Osteocyte (in vitro differentiated cells): Measurements from ENCODE around the gene FBL. TPM values are rescaled to one million over a fixed set of nuclear protein-coding genes. Genes with fewer than 3 reads are reported as not detected.

ENCODE experiments used
- DNase-seq: peaks from one replicate; pipeline ENCODE4 v3.0.0; 2021; ENCODE audit warnings: mixed read lengths; ENCODE audit not compliant: unreplicated experiment; ENCODE audit errors: extremely low spot score
- H3K27ac Mint-ChIP-seq: one replicate; pipeline ENCODE4 v1.8.0; 2021; ENCODE audit warnings: mild to moderate bottlenecking, mixed read lengths; ENCODE audit not compliant: unreplicated experiment
- H3K27me3 Mint-ChIP-seq: one replicate; pipeline ENCODE4 v1.8.0; 2021; ENCODE audit warnings: mixed read lengths; ENCODE audit not compliant: unreplicated experiment
- H3K36me3 Mint-ChIP-seq: one replicate; pipeline ENCODE4 v1.8.0; 2021; ENCODE audit warnings: mixed read lengths; ENCODE audit not compliant: unreplicated experiment
- H3K4me1 Mint-ChIP-seq: one replicate; pipeline ENCODE4 v1.8.0; 2021; ENCODE audit warnings: mixed read lengths; ENCODE audit not compliant: unreplicated experiment
- H3K4me3 Mint-ChIP-seq: one replicate; pipeline ENCODE4 v1.8.0; 2021; ENCODE audit warnings: mild to moderate bottlenecking, moderate library complexity, mixed read lengths; ENCODE audit not compliant: unreplicated experiment
- H3K9me3 Mint-ChIP-seq: one replicate; pipeline ENCODE4 v1.8.0; 2021; ENCODE audit warnings: mixed read lengths; ENCODE audit not compliant: unreplicated experiment
- CTCF ChIP-seq: fragments of 200-600 bp; sonication (generic); IDR thresholded peaks from 2 replicates; pipeline ENCODE4 v1.5.0; 2021; ENCODE audit warnings: antibody characterized with exemption, mild to moderate bottlenecking, moderate library complexity
- total RNA-seq: library from RNA; stranded (reverse); gene quantifications from 2 replicates; pipeline ENCODE4 v1.2.1, GENCODE V29; 2021

FBL gene
- total RNA-seq, 1 donor from 2014 or later: 161 TPM

GRCh38 chr19:39833160-39833463, 13.1 kb downstream of the FBL start:
- Mint-ChIP-seq H3K36me3 (peaks cover 40% of the 10 kb centered on the region), H3K27me3 (no peaks in the 10 kb centered on the region)
- DNase-seq: no peak

GRCh38 chr19:39832341-39833083, 13.7 kb downstream of the FBL start:
- peak overlapping the region; percentile 78 for H3K4me3 Mint-ChIP-seq
- H3K9me3 Mint-ChIP-seq: no peaks in the 10 kb centered on the region
- no peaks in the 10 kb centered on the region for H3K27me3 Mint-ChIP-seq
- H3K27ac Mint-ChIP-seq: peak overlapping the region; percentile 71
- H3K4me1 Mint-ChIP-seq: peaks cover 19% of the 10 kb centered on the region
- TF ChIP-seq CTCF: no peak
- H3K36me3 Mint-ChIP-seq: peaks cover 41% of the 10 kb centered on the region
- DNase-seq: no peak

More at GRCh38 chr19:39833160-39833463, 13.1 kb downstream of the FBL start:
- no peak for TF ChIP-seq CTCF
- H3K27ac Mint-ChIP-seq: peak overlapping the region; percentile 71
- peak overlapping the region; percentile 83 for H3K4me3 Mint-ChIP-seq
- no peaks in the 10 kb centered on the region for H3K9me3 Mint-ChIP-seq
- peaks cover 19% of the 10 kb centered on the region for H3K4me1 Mint-ChIP-seq

- H3K4me3 Mint-ChIP-seq: no peak overlapping the region
- no peaks in the 10 kb centered on the region for H3K9me3 Mint-ChIP-seq
- peaks cover 19% of the 10 kb centered on the region for H3K4me1 Mint-ChIP-seq
- no peak overlapping the region for H3K27ac Mint-ChIP-seq
- DNase-seq: no peak
- TF ChIP-seq CTCF: no peak
- H3K27me3 Mint-ChIP-seq: no peaks in the 10 kb centered on the region
- H3K36me3 Mint-ChIP-seq: peaks cover 38% of the 10 kb centered on the region
These were observed 14.5 kb downstream of the FBL start for GRCh38 chr19:39831679-39832078.

- Mint-ChIP-seq H3K36me3 (peaks cover 38% of the 10 kb centered on the region), H3K4me3 (no peak overlapping the region), H3K27ac (no peak overlapping the region), H3K27me3 (no peaks in the 10 kb centered on the region), H3K9me3 (no peaks in the 10 kb centered on the region), H3K4me1 (peaks cover 19% of the 10 kb centered on the region)
- TF ChIP-seq CTCF: no peak
- DNase-seq: no peak
These were observed 15.3 kb downstream of the FBL start for GRCh38 chr19:39830847-39831246.

- TF ChIP-seq CTCF: no peak
- H3K27me3 Mint-ChIP-seq: no peaks in the 10 kb centered on the region
- peaks cover 38% of the 10 kb centered on the region for H3K36me3 Mint-ChIP-seq
- peaks cover 19% of the 10 kb centered on the region for H3K4me1 Mint-ChIP-seq
- H3K4me3 Mint-ChIP-seq: no peak overlapping the region
- DNase-seq: no peak
- H3K27ac Mint-ChIP-seq: no peak overlapping the region
- no peaks in the 10 kb centered on the region for H3K9me3 Mint-ChIP-seq
These were observed 15.8 kb downstream of the FBL start for GRCh38 chr19:39830406-39830805.
